HL-60 (cell line): ENCODE results near the gene MACO1.
"Not testable (repeated sequence)": the region's sequence is repeated elsewhere in the genome, so short reads cannot be mapped to it uniquely, and the experiment has no call there.

ENCODE experiments used
- SPI1 ChIP-seq: IDR thresholded peaks from 2 replicates; pipeline ENCODE4 v1.6.1; 2012; ENCODE audit warnings: low read depth, mild to moderate bottlenecking, borderline replicate concordance
- TF ChIP-seq, protein P1 (sequence below): IDR thresholded peaks from one replicate; pipeline ENCODE4 v1.5.1; 2011; ENCODE audit warnings: low read length, control low read depth, inconsistent platforms; ENCODE audit not compliant: insufficient read depth

DNA sequence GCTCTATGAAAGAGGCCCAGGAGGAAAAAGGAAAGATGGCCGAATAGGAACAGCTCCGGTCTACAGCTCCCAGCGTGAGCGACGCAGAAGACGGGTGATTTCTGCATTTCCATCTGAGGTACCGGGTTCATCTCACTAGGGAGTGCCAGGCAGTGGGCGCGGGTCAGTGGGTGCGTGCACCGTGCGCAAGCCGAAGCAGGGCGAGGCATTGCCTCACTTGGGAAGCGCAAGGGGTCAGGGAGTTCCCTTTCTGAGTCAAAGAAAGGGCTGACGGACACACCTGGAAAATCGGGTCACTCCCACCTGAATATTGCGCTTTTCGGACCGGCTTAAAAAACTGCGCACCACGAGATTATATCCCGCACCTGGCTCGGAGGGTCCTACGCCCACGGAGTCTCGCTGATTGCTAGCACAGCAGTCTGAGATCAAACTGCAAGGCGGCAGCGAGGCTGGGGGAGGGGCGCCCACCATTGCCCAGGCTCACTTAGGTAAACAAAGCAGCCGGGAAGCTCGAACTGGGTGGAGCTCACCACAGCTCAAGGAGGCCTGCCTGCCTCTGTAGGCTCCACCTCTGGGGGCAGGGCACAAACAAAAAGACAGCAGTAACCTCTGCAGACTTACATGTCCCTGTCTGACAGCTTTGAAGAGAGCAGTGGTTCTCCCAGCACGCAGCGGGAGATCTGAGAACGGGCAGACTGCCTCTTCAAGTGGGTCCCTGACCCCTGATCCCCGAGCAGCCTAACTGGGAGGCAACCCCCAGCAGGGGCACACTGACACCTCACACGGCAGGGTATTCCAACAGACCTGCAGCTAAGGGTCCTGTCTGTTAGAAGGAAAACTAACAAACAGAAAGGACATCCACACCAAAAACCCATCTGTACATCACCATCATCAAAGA, 76.1 kb downstream of the MACO1 start:
- TF ChIP-seq SPI1, result not testable (repeated sequence)
- TF ChIP-seq, protein P1, sequence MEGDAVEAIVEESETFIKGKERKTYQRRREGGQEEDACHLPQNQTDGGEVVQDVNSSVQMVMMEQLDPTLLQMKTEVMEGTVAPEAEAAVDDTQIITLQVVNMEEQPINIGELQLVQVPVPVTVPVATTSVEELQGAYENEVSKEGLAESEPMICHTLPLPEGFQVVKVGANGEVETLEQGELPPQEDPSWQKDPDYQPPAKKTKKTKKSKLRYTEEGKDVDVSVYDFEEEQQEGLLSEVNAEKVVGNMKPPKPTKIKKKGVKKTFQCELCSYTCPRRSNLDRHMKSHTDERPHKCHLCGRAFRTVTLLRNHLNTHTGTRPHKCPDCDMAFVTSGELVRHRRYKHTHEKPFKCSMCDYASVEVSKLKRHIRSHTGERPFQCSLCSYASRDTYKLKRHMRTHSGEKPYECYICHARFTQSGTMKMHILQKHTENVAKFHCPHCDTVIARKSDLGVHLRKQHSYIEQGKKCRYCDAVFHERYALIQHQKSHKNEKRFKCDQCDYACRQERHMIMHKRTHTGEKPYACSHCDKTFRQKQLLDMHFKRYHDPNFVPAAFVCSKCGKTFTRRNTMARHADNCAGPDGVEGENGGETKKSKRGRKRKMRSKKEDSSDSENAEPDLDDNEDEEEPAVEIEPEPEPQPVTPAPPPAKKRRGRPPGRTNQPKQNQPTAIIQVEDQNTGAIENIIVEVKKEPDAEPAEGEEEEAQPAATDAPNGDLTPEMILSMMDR, result not testable (repeated sequence)
